Activated CD8-positive, alpha-beta memory T cell treated with anti-CD3 and anti-CD28 coated beads, Interleukin-2, amount 50 U/mL, for 48 hours (primary cell): Measurements from ENCODE around the gene MAML3.

Experiments used
- DNase-seq: peaks from one replicate; pipeline ENCODE4 v3.0.0-alpha.2; 2020

Gene MAML3

GRCh38 chr4:140153718-140154571, at the start of gene MAML3:
Gene MAML3 (minus strand): TSS chr4:140154184. CDS start chr4:140153327, 857 bp downstream.
- DNase-seq = peak; percentile 88

- no peak for DNase-seq
Observed at GRCh38 chr4:140198942-140199341, 45.0 kb upstream of the MAML3 start.

GRCh38 chr4:140195806-140196205, 41.8 kb upstream of the MAML3 start:
- no peak for DNase-seq

- no peak for DNase-seq
Observed at GRCh38 chr4:140189805-140190204, 35.8 kb upstream of the MAML3 start.

GRCh38 chr4:140188975-140189374, 35.0 kb upstream of the MAML3 start:
- no peak for DNase-seq

- no peak for DNase-seq
Observed at GRCh38 chr4:140187316-140187695, 33.3 kb upstream of the MAML3 start.

GRCh38 chr4:140186651-140187315, 32.8 kb upstream of the MAML3 start:
- no peak for DNase-seq

- DNase-seq = no peak
Observed at GRCh38 chr4:140186082-140186438, 32.1 kb upstream of the MAML3 start.

- no peak for DNase-seq
Observed at GRCh38 chr4:140185412-140186081, 31.6 kb upstream of the MAML3 start.

GRCh38 chr4:140183270-140183669, 29.3 kb upstream of the MAML3 start:
- no peak for DNase-seq

GRCh38 chr4:140180577-140180976, 26.6 kb upstream of the MAML3 start:
- no peak for DNase-seq

GRCh38 chr4:140176735-140177134, 22.8 kb upstream of the MAML3 start:
- no peak for DNase-seq

GRCh38 chr4:140174543-140174942, 20.6 kb upstream of the MAML3 start:
- DNase-seq = no peak

GRCh38 chr4:140172960-140173359, 19.0 kb upstream of the MAML3 start:
- DNase-seq = no peak

- DNase-seq = no peak
Observed at GRCh38 chr4:140170299-140170698, 16.3 kb upstream of the MAML3 start.

- DNase-seq = no peak
Observed at GRCh38 chr4:140168936-140169335, 15.0 kb upstream of the MAML3 start.

- no peak for DNase-seq
Observed at GRCh38 chr4:140168474-140168873, 14.5 kb upstream of the MAML3 start.

GRCh38 chr4:140163029-140163810, 9.2 kb upstream of the MAML3 start:
- DNase-seq = no peak

- no peak for DNase-seq
Observed at GRCh38 chr4:140162596-140162995, 8.6 kb upstream of the MAML3 start.

GRCh38 chr4:140158365-140159030, 4.5 kb upstream of the MAML3 start:
- DNase-seq = no peak

- no peak for DNase-seq
Observed at GRCh38 chr4:140157341-140157740, 3.4 kb upstream of the MAML3 start.

GRCh38 chr4:140156529-140157171, 2.7 kb upstream of the MAML3 start:
- no peak for DNase-seq
